SIG-M5 treated with dmso at 0.1 percent for 504 hours (cell line): ENCODE data around the gene CEP295NL.
A peak's percentile ranks its signal among the peaks of the same experiment; 100 is the strongest.
"Not testable (repeated sequence)": the region's sequence is repeated elsewhere in the genome, so short reads cannot be mapped to it uniquely, and the experiment has no call there.

ENCODE experiments used
- DNase-seq: peaks from one replicate; lab custom pipeline; 2025; ENCODE audit not compliant: unreplicated experiment; lab: John Stamatoyannopoulos, UW

CEP295NL gene

DNA sequence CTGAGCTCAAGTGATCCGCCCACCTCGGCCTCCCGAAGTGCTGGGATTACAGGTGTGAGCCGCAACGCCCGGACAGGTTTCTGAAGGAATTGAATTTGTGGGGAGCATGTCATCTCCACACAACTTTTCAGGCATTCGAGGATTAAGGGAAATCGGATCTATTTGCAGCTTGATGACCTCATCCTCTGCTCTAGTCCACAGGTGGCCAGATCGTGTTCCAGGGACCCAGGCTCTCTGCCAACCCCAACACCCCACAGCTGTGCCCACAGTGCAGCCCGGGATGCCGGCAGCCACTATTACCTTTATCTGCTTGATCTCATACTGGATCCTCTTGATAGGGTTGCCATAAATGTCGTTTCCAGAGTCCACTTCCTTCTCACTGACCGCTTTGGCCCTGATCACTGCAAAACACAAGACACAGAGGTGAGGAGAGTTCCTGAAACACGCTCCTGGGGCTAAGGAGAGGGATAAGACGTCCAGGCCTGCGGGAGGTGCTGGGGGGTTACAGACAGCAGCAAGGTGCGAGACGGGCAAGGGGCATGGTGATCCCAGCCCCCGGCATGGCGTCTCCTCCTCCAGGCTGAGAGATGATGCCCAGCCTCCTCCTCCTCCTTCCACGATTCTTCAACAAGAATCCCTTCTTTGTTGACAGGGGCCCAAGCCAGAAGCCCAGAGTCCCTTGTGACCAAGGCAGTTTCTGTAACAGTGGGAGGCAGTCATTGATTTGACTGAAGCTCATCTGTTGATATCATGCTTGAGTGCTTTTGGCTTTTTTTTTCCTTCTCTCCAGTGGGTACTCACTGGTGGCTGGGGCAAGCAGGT lies 29.3 kb downstream of the CEP295NL start:
- DNase-seq: no peak

DNA sequence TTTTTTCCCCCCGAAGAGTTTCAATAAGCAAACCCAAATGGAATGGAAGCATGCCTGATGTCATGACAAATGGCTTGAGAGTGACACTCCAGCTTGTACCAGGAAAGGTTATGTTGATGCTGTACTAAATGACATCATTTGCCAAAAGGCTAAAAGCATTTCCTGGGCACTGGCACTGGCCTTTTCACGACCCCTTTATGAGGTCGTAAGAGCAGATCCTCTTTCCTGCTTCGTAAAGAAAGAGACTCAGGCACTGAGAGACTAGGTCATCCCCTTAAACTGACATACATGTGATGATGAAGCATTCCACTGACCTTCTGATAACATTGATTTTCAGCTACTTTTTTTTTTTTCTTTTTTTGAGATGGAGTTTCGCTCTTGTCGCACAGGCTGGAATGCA lies 30.5 kb downstream of the CEP295NL start:
- no peak for DNase-seq

DNA sequence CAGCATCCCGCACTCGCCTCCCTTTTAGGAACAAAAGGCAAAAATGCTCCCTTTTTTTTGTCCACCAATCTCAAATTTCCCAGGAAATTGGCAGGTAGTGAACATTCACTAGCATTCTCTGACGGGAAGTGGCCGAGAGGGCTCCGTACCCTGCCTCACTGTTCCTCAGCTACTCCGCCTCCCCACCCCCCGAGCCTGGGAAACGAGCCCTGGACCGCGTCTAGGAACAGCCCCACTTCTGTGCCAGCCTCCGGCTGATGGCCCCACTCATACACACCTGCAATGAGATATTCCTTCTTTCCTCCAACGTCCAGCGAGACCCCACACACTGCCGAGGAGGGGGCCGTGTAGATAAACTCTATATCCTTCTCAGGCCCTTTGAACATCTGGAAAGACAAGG lies 32.4 kb downstream of the CEP295NL start:
- no peak for DNase-seq

DNA sequence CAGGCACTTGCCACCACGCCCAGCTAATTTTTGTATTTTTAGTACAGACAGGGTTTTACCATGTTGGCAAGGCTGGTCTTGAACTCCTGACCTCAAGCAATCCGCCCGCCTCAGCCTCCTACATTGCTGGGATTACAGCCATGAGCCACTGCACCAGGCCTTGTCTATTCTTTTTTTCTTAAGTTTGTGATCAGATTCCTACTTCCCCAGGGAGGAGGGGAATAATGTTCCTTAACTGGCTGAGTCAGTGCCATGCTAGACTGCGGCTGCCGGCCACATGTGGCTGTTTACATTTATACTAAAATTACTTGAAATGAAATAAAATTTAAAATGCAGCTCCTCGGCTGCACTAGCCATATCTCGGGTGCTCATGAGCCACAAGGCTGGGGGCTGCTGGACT lies 34.6 kb downstream of the CEP295NL start:
- no peak for DNase-seq

DNA sequence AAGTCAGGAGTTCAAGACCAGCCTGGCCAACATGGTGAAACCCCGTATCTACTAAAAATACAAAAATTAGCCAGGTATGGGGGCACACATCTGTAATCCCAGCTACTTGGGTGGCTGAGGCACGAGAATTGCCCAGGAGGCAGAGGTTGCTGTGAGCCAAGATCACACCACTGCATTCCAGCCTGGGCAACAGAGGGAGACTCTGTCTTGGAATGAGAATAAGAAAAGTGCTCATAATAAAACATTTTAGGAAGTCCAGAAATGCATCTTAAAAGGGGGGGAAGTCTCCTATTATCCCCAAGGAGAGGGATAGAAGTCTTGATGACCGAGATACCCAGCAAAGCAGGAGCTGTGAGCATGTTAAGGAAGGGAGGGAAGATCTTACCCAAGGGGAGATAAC lies 36.0 kb downstream of the CEP295NL start:
- DNase-seq: not testable (repeated sequence)

DNA sequence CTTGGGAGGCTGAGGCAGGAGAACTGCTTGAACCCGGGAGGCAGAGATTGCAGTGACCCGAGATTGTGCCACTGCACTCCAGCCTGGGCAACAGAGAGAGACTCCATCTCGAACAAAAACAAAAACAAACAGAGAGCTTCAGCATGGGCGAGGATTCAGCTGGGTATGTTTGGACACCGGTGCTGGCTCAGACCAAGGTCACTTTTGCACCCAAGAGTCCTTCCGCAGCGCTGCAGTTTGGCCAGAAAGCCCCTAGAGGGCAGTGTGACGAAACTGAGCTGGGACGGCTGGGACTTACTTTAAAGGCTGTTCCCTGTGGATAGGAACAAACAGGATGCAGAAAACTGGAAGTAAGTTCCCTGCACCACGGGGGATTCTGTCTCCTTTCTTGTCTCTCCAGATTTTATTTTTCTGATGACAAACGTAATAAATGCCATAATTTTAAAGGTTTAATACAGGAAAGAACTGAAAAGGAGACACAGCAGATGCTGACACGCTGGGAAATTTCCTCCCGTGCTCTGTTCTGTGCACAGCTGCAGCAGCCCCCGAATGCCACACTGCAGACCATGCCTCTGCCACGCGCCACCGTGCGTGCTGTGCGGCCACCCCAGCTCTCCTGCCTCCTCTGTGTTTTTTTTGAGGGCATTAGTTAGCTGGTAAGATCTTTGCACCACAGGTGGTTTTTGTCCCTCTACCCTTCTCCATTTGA lies 37.2 kb downstream of the CEP295NL start:
- DNase-seq: peak; percentile 57

DNA sequence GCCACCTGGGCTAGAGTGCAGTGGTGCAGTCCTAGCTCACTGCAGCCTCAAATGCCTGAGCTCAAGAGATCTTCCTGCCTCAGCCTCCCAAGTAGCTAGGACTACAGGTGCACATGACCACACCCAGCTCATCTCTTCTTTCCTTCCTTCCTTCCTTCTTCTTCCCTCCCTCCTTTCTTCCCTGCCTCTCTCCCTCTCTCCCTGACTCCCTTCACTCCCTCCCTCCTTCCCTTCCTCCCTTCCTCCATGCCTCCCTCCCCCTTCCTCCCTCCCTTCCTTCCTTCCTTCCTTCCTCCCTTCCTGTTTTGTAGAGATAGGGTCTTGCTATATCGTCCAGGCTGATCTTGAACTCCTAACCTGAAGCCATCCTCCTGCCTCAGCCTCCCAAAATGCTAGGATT lies 38.9 kb downstream of the CEP295NL start:
- DNase-seq: no peak

DNA sequence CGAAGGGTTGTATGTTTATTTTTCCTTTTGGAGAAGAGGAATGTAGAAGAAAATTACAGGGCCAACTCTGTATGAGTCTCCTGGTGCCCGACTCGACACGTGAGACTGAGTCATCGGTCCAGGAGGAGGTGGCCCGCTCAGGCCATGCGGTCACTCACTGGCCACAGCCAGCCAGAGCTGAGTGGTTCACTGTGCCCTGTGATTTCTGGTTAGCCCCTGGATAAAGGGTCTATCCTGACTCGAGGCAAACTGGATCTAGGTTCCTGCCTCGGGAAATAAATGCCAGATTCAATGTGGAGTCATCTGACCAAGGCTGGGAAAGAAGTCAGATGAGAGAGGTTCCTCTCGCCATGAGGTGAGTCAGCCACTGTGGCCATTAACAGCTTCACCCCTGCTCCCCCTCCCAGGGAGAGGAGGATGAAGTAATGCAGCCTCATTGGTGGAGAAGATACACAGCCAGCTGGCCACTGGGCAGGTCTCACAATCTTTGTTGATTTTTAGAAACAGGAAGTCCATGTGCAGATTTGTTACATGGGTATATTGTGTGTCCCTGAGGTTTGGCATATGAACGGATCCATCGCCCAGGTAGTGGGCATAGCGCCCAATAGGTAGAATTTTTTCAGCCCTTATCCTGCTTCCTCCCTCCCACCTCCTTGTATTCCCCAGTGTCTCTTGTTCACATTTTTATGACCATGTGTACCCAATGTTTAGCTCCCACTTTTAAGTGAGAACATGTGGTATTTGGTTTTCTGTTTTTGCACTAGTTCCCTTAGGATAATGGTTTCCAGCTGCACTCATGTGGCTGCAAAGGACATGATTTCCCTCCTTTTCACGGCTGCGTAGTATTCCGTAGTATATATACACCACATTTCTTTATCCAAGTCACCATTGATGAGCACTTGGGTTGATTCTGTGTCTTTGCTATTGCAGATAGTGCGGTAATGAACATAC lies 40.7 kb downstream of the CEP295NL start:
- DNase-seq: peak; percentile 72

DNA sequence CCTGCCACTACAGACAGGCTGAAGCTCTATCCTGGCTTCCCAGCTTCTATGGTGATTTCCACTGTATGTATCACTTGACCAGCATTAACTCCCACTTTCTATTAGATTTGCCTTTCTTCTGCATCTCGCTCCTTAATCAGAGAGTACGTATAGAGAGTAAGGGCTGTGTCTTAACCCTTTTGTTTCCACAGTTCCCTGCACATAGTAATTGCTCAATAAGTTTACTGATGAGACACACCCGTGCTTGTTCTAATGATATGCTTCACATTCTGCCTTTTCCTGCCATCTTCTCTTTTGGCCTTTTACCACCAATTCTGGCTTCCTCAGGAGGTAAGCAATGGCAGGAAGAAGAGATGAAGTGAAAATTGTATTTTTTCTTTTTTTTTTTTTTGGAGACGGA lies 41.8 kb downstream of the CEP295NL start:
- DNase-seq: no peak

DNA sequence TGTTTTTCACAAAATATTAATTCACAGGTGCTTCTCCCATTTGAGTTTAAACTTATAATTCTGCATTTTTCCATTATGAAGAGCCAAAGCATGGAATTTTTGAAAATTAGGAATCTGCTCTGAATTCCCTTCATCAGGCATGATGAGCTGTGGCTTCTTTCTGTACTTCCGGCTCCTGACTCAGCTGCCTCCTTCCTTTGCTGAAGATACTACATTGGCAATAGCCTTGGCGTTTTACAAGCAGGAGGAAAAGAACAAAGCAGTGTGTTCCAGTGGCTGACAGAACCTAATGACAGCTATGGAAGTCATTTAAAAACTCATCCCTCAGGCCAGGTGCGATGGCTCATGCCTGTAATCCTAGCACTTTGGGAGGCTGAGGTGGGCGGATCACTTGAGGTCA lies 44.0 kb downstream of the CEP295NL start:
- no peak for DNase-seq

DNA sequence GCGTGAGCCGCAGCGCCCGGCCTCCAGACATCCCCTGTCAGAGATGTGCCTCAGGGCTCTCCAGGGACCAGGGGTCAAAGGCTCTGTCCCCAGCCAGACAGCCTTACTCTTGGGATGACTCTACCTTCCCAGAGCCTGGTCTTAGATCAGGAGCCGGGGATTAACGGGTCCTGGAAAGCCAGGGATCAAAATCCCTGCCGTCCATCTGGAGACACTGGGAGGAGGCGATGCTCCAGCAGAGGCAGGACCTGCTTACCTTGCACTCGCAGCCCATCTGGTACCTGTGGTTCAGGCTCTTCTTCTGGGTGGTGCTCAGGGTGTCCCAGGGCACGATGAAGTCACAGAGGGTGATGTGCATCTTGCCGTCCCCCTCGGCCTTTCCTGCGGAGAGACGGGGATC lies 45.7 kb downstream of the CEP295NL start:
- no peak for DNase-seq

DNA sequence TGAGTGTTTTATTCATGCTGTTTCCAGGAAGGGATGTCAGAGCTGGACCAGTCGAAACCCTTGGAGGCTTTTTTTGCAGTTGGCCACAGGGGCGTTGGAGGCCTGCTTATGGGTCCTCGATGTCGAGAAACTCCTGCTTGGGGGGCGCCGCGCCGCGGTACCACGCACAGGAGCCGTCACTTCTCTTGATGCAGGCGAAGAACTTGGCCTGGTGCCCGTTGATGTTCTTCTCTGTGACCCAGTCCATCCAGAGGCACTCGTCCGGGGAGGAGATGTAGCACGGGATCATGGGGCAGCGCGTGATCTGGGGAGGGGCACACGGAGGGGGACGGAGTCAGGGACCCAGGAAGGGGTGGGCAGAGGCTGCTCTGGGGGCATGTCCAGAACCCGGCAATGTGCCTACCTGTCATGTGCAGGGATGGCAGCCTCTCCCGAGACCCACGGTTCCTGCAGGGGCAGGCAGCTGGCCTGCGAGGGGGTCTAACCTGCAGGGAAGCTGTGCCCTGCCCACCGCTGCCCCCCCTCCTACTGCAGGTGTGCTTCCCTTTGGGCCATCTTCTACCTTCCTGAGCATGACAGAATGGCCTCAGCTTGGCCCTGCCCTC lies 47.3 kb downstream of the CEP295NL start:
- DNase-seq: no peak

DNA sequence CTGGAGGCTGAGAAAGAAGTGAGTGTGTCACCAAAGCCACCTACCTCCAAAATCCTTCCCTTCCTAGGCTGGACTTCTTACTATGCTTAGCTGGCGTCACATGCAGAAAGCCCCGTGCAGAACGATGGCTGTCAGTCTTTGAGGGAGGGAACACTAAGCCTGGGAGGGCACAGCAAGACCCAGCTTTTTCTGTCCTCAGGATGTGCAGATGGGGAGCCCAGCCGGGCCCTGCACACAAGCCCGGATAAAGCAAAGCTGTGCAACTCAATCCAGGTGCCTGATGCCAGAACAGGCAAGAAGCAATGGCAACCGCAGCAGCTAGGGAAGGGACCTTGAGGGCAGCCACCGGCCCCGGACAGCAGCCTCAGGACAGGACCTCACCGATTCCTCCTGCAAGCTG lies 48.5 kb downstream of the CEP295NL start:
- no peak for DNase-seq

DNA sequence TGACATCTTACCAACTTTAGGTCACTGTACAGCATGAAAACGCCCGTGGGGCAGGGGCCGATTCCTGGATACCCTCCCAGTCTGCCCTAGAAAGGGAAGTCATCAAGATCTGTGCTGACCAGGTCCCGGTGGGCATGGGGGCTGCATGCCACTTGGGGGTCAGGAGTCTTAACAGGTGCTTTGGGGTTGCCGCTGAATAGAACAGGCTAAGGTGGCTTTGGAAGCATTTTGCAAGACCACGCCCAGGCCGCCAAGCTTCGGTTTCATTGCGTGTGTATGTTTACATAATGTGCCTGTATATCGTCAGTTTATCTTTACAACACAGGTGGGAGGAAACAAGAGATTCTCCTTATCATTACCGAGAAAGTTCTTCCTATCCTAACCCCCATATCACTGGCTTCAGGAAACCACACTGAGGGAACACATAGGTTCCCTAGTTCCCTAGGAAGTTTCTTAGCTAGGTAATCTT lies 49.0 kb downstream of the CEP295NL start:
- no peak for DNase-seq

DNA sequence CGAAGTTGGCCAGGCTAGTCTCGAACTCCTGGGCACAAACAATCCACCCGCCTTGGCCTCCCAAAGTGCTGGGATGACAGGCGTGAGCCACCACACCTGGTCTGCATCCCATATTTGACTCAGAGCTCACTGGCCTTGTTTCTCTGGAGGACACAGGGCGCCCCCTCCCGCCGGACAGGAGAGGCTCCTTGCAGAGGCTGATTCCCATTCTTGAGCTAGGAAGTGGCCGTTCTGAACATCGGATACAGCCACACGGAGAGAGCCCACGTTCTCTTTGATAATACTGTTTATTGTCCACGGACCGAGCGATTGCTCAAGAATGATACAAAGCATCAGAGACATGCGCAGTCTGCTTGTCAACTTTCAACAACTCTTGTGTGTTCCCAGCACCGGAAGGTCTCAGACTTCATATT lies 50.3 kb downstream of the CEP295NL start:
- DNase-seq: no peak

DNA sequence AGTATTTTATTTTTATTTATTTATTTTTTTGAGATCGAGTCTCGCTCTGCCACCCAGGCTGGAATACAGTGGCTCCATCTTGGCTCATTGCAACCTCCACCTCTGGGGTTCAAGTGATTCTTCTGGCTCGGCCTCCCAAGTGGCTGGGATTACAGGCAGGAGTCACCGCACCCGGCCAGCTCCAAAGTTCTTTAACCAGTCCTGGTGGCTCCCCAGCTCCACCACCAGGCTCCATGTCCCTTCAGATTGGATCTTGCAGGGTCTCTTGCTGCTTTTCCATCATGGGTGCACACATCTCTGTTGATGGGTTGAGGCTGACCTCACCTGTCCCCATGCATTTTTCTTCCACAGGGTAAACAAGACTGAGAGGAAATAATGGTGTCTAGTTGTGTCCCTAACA lies 54.0 kb downstream of the CEP295NL start:
- no peak for DNase-seq

DNA sequence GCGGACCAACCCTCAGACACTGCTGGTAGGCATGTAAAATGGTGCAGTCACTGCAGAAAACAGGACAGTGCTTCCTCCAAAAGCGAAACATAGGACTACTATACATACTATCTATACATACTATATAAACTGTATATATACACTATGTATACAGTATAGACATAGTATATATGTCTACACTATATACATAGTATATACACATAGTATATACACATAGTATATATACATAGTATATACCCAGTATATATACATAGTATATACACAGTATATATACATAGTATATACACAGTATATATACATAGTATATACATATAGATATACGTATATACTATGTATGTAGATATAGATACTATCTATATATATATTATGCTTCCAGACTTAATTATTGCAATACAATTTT lies 55.9 kb downstream of the CEP295NL start:
- DNase-seq: no peak

DNA sequence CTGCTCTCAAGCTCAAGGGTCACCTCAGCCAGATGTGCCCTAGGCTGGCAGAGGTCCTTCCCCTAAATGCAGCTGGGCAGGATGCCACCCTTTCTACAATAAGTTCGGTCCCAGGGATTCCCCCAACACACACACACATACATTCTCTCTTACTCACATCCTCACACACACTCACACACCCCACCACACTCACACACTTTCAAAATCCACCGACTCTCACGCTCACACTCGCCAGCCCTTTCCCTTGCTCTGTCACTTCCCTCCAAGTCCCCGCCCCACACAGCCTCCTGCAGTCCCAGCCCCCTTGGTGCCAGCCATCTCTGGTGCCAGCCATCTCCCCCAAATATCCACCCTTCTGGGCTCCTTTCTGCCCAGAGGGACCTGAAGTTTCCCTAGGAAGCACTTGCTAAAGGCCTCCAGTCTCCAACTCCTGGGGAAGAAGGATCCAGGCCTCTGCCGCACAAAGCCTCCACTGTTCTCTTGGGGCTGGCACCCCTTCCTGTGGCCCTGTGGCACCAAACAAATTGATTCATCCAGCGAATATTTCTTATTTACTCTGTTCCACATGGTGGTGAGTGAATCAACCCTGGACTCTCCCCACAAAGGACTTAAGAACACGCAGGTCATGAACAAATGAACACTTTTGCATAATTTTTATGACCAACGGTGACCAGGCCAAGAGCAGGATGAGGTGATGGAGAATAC lies 58.5 kb downstream of the CEP295NL start:
- DNase-seq: no peak

DNA sequence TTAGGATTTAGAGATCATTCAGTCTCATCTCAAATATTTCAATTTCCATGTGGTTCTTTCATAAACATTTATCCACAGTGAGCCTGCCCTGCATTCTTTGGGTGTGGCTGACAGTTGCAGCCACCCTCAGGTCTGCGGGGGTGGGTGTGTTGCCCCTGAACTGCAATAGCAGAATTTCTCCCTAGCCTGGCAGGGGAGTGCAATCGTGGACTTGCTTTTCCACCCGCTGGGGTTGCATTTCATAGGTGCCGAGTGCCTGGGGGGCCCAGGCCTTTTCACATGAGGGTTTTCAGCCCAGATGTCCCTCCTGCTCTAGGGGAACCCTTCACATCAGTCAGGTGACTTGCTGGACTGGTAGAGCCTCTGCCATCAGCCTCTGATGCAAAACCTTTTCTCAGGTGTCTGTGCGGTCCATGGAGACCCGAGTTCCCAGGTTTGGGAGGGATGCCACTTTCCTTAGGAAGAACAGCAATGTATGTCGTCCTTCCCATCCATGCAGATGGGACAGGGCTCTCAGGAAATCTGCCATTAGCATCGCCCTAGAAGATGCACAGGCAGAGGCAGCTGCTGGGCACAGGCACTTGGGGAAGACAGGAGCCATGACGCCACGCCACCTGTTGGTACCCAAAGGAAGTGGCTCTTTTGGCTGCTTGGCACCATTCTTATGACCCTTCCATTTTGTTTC lies 60.0 kb downstream of the CEP295NL start:
- peak; percentile 53 for DNase-seq
